ENCODE measurements around the gene XRN2. TPM values are rescaled to one million over a fixed set of nuclear protein-coding genes. Genes with fewer than 3 reads are reported as not detected.

The XRN2 gene
- polyA plus RNA-seq, 1 experiment, result 48.9 TPM

GRCh38 chr20:21437816-21438215 lies 134.7 kb downstream of the XRN2 start:
- ChIA-PET CTCF (no interaction called here), POLR2A (no interaction called here)
- H3K27me3 ChIP-seq (ENCODE audit: control insufficient read depth, insufficient read depth, low read length), result no peaks in the 10 kb centered on the region
- no peak for TF ChIP-seq CTCF (IDR thresholded peaks at IDR 0.05; ENCODE audit: insufficient read depth, low read depth, low read length)
- no peaks in the 10 kb centered on the region for H3K36me3 ChIP-seq (ENCODE audit: control insufficient read depth, insufficient read depth, low read length)
- no peak for DNase-seq (ENCODE audit: low read depth)
- no peak overlapping the region for H3K4me3 ChIP-seq (ENCODE audit: low read depth, low read length)

Small RNA genes lying within 50 kb of the gene (small RNA-seq; reads per million reads assigned to genes)
- gene RN7SKP140 (ENCODE audit: insufficient read length, low read depth, low replicate concordance), result not detected

Other genes with a start within 250 kb of the XRN2 start
- gene LINC00237, start 197.0 kb upstream of the XRN2 start, polyA plus RNA-seq (2011; rRNA removed), result not detected in 2 replicates
- gene KIZ, start 177.2 kb upstream of the XRN2 start, polyA plus RNA-seq (2011; rRNA removed), result 13.6 and 22.8 TPM in 2 replicates
- not detected in 2 replicates for gene NKX2-4, start 94.2 kb downstream of the XRN2 start, polyA plus RNA-seq (2011; rRNA removed)
- not detected in 2 replicates for gene NKX2-2, start 210.7 kb downstream of the XRN2 start, polyA plus RNA-seq (2011; rRNA removed)

All from BJ (cell line).